GM12878 (cell line): Measurements from ENCODE around the gene DNAH8. TPM values are rescaled to one million over a fixed set of nuclear protein-coding genes. Genes with fewer than 3 reads are reported as not detected.

ENCODE experiments used
- ATAC-seq: fragments of 200-7000 bp; cut with Tn5 transposase; 3 replicates; pipeline ENCODE4 v1.9.1; 2020; ENCODE audit warnings: mild to moderate bottlenecking, moderate library complexity
- BruUV-seq: library from RNA; stranded (reverse); fragments of 400-500 nt; replicated peaks from 2 replicates; lab custom pipeline; 2021; lab: Mats Ljungman, UMichigan
- CTCF ChIA-PET: fragments of 300-600 bp; sonication (Branson Sonifier 250); formaldehyde crosslinking; extraction: SDS; loops from one replicate; lab custom pipeline; 2021; ENCODE audit warnings: inconsistent platforms; lab: Yijun Ruan, JAX
- POLR2A ChIA-PET: fragments of 350-600 bp; formaldehyde crosslinking; extraction: SDS; loops from one replicate; lab custom pipeline; 2021; ENCODE audit warnings: inconsistent platforms; lab: Charles Lee
- RAD21 ChIA-PET: fragments of 300-600 bp; sonication (Branson Sonifier 250); formaldehyde crosslinking; loops from one replicate; lab custom pipeline; 2023; ENCODE audit warnings: antibody characterized with exemption; ENCODE audit not compliant: unreplicated experiment; lab: Charles Lee
- SMC1A ChIA-PET: fragments of 300-600 bp; sonication (Branson Sonifier 250); formaldehyde crosslinking; loops from one replicate; lab custom pipeline; 2023; ENCODE audit not compliant: unreplicated experiment, uncharacterized antibody; lab: Charles Lee
- DNase-seq: peaks from one replicate; pipeline ENCODE4 v3.0.0-alpha.2; 2011; ENCODE audit warnings: low read depth, low spot score
- FAIRE-seq: peaks from 3 replicates; lab custom pipeline; 2011; peaks lifted over from hg19 to GRCh38; lab: Jason Lieb, UNC
- H2AFZ ChIP-seq: 2 replicates; pipeline ENCODE4 v1.6.0; 2011; ENCODE audit warnings: low read depth, low read length, control low read depth; ENCODE audit not compliant: control insufficient read depth
- H3K27ac ChIP-seq: 2 replicates; pipeline ENCODE4 v1.5.1; 2011; ENCODE audit warnings: control low read depth; ENCODE audit not compliant: control insufficient read depth, insufficient read depth
- H3K27me3 ChIP-seq, 2 experiments: replicated peaks in 1 of 2; 2 replicates each; pipeline versions ENCODE4 v1.6.0 to v1.6.1; 2011; ENCODE audit warnings: low read length in 1 of 2; ENCODE audit not compliant: control insufficient read depth in 2 of 2, insufficient read depth in 2 of 2
- H3K36me3 ChIP-seq, 2 experiments: 2 replicates each; pipeline ENCODE4 v1.5.1; 2011; ENCODE audit warnings: low read length in 1 of 2; ENCODE audit not compliant: control insufficient read depth in 2 of 2, insufficient read depth in 2 of 2
- H3K4me1 ChIP-seq: 2 replicates; pipeline ENCODE4 v1.6.1; 2011; ENCODE audit warnings: mild to moderate bottlenecking, low read length, moderate library complexity, mixed read lengths; ENCODE audit not compliant: control insufficient read depth, insufficient read depth
- H3K4me2 ChIP-seq: 2 replicates; pipeline ENCODE4 v1.6.0; 2011; ENCODE audit warnings: control low read depth; ENCODE audit not compliant: control insufficient read depth, insufficient read depth
- H3K4me3 ChIP-seq: fragments of 200-600 bp; sonication (generic); 2 replicates; pipeline ENCODE4 v1.5.1; 2016
- H3K79me2 ChIP-seq: 2 replicates; pipeline ENCODE4 v1.6.0; 2011; ENCODE audit warnings: low read length; ENCODE audit not compliant: control insufficient read depth, insufficient read depth
- H3K9ac ChIP-seq: 2 replicates; pipeline ENCODE4 v1.8.0; 2011; ENCODE audit warnings: low read length, control low read depth, mixed read lengths; ENCODE audit not compliant: control insufficient read depth, insufficient read depth
- H3K9me3 ChIP-seq: replicated peaks from 3 replicates; pipeline ENCODE4 v1.5.1; 2011; ENCODE audit warnings: mild to moderate bottlenecking, low read length; ENCODE audit not compliant: control insufficient read depth, insufficient read depth
- H4K20me1 ChIP-seq: 2 replicates; pipeline ENCODE4 v1.6.0; 2011; ENCODE audit not compliant: control insufficient read depth, insufficient read depth
- BCL11A ChIP-seq: IDR thresholded peaks from 2 replicates; pipeline ENCODE4 v1.6.1; 2011; ENCODE audit warnings: low read depth, low read length
- BMI1 ChIP-seq: fragments of 450-650 bp; IDR thresholded peaks from 2 replicates; pipeline ENCODE4 v1.6.1; 2016; ENCODE audit warnings: mild to moderate bottlenecking, moderate library complexity, borderline replicate concordance
- BRCA1 ChIP-seq: IDR thresholded peaks from 2 replicates; pipeline ENCODE4 v1.6.1; 2011; ENCODE audit warnings: low read depth, low read length, improper control_type of control experiment
- CREB1 ChIP-seq: IDR thresholded peaks from 2 replicates; pipeline ENCODE4 v1.6.1; 2012; ENCODE audit warnings: low read depth, mild to moderate bottlenecking, inconsistent platforms
- FOXK2 ChIP-seq: fragments of 450-650 bp; IDR thresholded peaks from 2 replicates; pipeline ENCODE4 v1.6.1; 2017; ENCODE audit warnings: mild to moderate bottlenecking, moderate library complexity
- JUNB ChIP-seq: IDR thresholded peaks from 2 replicates; pipeline ENCODE4 v1.6.1; 2016; ENCODE audit warnings: antibody characterized with exemption, mild to moderate bottlenecking
- RBBP5 ChIP-seq: fragments of 200-600 bp; sonication (generic); conservative IDR thresholded peaks from 2 replicates; pipeline ENCODE4 v1.6.1; 2016
- WRNIP1 ChIP-seq: IDR thresholded peaks from 2 replicates; pipeline ENCODE4 v1.6.1; 2011; ENCODE audit warnings: low read depth, low read length, improper control_type of control experiment, borderline replicate concordance
- WGBS: methylation state at CpG from one replicate; pipeline ENCODE4 v1.1.6; 2016; ENCODE audit warnings: low lambda C conversion rate; ENCODE audit not compliant: insufficient replicate concordance, insufficient coverage; ENCODE audit errors: missing lambda C conversion rate; 5-methylcytosine and 5-hydroxymethylcytosine counted together
- in situ Hi-C: fragments of 300-500 bp; cut with MboI; formaldehyde crosslinking; loops from 9 replicates; pipeline ENCODE4 v1.14.3; 2018; ENCODE audit warnings: mixed read lengths
- intact Hi-C: fragments of 100-400 bp; cut with micrococcal nuclease; formaldehyde crosslinking; loops from one replicate; pipeline ENCODE4 v1.14.2; 2022; ENCODE audit not compliant: unreplicated experiment
- polyA plus RNA-seq, 11 experiments: library from polyadenylated mRNA; depleted of rRNA in 4 of 11; unstranded in 6 of 11; stranded (reverse) in 5 of 11; fragments of >200 nt; fragmentation: Nextera tagmentation in 4 of 11; fragmentation: Illumina TruSeq in 1 of 11; extraction: Ambion mirVana in 4 of 11; extraction: Trizol in 1 of 11; gene quantifications; 1 replicate in 1 of 11; 2 replicates in 10 of 11; pipeline versions ENCODE4 v1.2.1 to v1.2.3, GENCODE V29; 2011 to 2016; ENCODE audit warnings: inconsistent platforms in 2 of 11, missing spikeins in 2 of 11, low read depth in 1 of 11
- total RNA-seq, 4 experiments: library from RNA; depleted of rRNA in 3 of 4; stranded (reverse); fragments of >200 nt in 3 of 4; fragmentation: Illumina TruSeq in 1 of 4; extraction: Trizol in 1 of 4; gene quantifications; 2 replicates each; pipeline versions ENCODE4 v1.2.1 to v1.2.3, GENCODE V29; 2013 to 2021
- TF ChIP-seq, protein P1 (sequence below): IDR thresholded peaks from 2 replicates; pipeline ENCODE4 v1.6.1; 2011; ENCODE audit warnings: borderline replicate concordance, low read depth, mild to moderate bottlenecking, moderate library complexity, mixed read lengths, low read length; ENCODE audit not compliant: insufficient read depth; ENCODE audit errors: extremely low read length
- TF ChIP-seq, protein P2 (sequence below): IDR thresholded peaks from 2 replicates; pipeline ENCODE4 v1.6.1; 2011; ENCODE audit warnings: mild to moderate bottlenecking, low read depth, low read length, moderate library complexity; ENCODE audit not compliant: insufficient replicate concordance
- TF ChIP-seq, protein P3 (sequence below): IDR thresholded peaks from 2 replicates; pipeline ENCODE4 v1.6.1; 2011; ENCODE audit warnings: low read depth, mild to moderate bottlenecking, low read length, moderate library complexity, borderline replicate concordance; ENCODE audit errors: extremely low read depth
- TF ChIP-seq, protein P4 (sequence below): fragments of 150-350 bp; IDR thresholded peaks from 2 replicates; pipeline ENCODE4 v1.6.1; 2016; ENCODE audit warnings: low read depth, low read length

DNAH8 gene
- total and polyA plus RNA-seq, 10 of the 15 experiments (the other 5 are each of a cell fraction or from before 2014, with no cell fraction given) = 0.02 to 0.34 (median 0.10) TPM; not detected in 3

DNA sequence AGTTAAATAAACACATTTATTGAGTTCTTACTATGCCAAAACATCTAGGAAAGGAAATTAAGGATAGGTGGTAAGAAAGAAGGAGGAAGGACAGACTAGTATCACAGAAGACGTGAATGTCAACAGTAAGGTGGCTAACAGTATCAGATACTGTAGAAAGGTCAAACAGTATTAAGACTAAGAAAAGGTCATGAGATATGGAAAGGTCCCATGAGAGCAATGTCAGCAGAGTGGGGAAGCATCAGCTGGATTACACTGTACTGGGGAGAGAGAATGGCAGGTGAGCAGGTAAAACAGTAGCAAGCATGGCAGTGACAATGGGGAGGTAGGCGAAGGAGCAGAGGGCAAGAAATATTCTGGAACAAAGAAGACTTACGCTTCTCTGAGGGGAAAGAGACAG, 30.2 kb upstream of the DNAH8 start:
- Histone ChIP-seq H3K36me3 (peaks cover 0 to 16% of the 10 kb centered on the region in 2 experiments; a peak in 2 of 4 replicates), H3K9ac (no peak overlapping the region), H3K27ac (no peak overlapping the region), H3K4me1 (peaks cover 13% of the 10 kb centered on the region), H3K79me2 (peaks cover 22% of the 10 kb centered on the region), H3K4me2 (no peak overlapping the region), H2AFZ (no peak overlapping the region), H4K20me1 (no peaks in the 10 kb centered on the region), H3K27me3 (no peaks in the 10 kb centered on the region), H3K9me3 (no peaks in the 10 kb centered on the region), H3K4me3 (no peak overlapping the region)
- DNase-seq (no peak), FAIRE-seq (no peak), ATAC-seq (no peak)
- in situ Hi-C loops (no loop called here), intact Hi-C loops (no loop called here)
- ChIA-PET SMC1A (interaction anchor here (0.9 kb wide), 1 partner anchor 9 kb away, joined by 4 read pairs; no protein-coding TSS in a partner anchor), POLR2A (no interaction called here), RAD21 (interaction anchor here (1.7 kb wide), 1 partner anchor 191 kb away, joined by 3 read pairs; no protein-coding TSS in a partner anchor), CTCF (interaction anchor here (1.6 kb wide), 1 partner anchor 17 kb away, joined by 5 read pairs; the partner anchor contains the start of gene GLO1)
- WGBS = 98% methylated on average over 3 of the region's 3 CpGs
- TF ChIP-seq JUNB (no peak), BMI1 (no peak), BCL11A (no peak), RBBP5 (no peak), FOXK2 (no peak), BRCA1 (no peak), WRNIP1 (no peak), CREB1 (no peak)
- TF ChIP-seq, protein P1, sequence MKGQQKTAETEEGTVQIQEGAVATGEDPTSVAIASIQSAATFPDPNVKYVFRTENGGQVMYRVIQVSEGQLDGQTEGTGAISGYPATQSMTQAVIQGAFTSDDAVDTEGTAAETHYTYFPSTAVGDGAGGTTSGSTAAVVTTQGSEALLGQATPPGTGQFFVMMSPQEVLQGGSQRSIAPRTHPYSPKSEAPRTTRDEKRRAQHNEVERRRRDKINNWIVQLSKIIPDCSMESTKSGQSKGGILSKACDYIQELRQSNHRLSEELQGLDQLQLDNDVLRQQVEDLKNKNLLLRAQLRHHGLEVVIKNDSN = no peak
- TF ChIP-seq, protein P2, sequence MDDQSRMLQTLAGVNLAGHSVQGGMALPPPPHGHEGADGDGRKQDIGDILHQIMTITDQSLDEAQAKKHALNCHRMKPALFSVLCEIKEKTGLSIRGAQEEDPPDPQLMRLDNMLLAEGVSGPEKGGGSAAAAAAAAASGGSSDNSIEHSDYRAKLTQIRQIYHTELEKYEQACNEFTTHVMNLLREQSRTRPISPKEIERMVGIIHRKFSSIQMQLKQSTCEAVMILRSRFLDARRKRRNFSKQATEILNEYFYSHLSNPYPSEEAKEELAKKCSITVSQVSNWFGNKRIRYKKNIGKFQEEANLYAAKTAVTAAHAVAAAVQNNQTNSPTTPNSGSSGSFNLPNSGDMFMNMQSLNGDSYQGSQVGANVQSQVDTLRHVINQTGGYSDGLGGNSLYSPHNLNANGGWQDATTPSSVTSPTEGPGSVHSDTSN = no peak
- TF ChIP-seq, protein P3, sequence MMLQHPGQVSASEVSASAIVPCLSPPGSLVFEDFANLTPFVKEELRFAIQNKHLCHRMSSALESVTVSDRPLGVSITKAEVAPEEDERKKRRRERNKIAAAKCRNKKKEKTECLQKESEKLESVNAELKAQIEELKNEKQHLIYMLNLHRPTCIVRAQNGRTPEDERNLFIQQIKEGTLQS = no peak
- TF ChIP-seq, protein P4, sequence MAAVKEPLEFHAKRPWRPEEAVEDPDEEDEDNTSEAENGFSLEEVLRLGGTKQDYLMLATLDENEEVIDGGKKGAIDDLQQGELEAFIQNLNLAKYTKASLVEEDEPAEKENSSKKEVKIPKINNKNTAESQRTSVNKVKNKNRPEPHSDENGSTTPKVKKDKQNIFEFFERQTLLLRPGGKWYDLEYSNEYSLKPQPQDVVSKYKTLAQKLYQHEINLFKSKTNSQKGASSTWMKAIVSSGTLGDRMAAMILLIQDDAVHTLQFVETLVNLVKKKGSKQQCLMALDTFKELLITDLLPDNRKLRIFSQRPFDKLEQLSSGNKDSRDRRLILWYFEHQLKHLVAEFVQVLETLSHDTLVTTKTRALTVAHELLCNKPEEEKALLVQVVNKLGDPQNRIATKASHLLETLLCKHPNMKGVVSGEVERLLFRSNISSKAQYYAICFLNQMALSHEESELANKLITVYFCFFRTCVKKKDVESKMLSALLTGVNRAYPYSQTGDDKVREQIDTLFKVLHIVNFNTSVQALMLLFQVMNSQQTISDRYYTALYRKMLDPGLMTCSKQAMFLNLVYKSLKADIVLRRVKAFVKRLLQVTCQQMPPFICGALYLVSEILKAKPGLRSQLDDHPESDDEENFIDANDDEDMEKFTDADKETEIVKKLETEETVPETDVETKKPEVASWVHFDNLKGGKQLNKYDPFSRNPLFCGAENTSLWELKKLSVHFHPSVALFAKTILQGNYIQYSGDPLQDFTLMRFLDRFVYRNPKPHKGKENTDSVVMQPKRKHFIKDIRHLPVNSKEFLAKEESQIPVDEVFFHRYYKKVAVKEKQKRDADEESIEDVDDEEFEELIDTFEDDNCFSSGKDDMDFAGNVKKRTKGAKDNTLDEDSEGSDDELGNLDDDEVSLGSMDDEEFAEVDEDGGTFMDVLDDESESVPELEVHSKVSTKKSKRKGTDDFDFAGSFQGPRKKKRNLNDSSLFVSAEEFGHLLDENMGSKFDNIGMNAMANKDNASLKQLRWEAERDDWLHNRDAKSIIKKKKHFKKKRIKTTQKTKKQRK = no peak
- BruUV-seq = no TSS peak
